Hypothalamus (tissue), 51 donors: Measurements from ENCODE around the gene SMYD4.

ENCODE experiments used
- DNase-seq, 51 donors: peaks; one replicate each; lab custom pipeline; 2025; lab: John Stamatoyannopoulos, UW

SMYD4 gene

GRCh38 chr17:1736348-1737281 is 93.1 kb downstream of the SMYD4 start:
- DNase-seq = peak in 2 of 51 donors; percentile 12 to 22

- DNase-seq = no peak
Observed at GRCh38 chr17:1735834-1736347, 93.8 kb downstream of the SMYD4 start.

- DNase-seq = no peak
Observed at GRCh38 chr17:1735418-1735817, 94.3 kb downstream of the SMYD4 start.

GRCh38 chr17:1733759-1734158 is 95.9 kb downstream of the SMYD4 start:
- DNase-seq = no peak

- no peak for DNase-seq
Observed at GRCh38 chr17:1732833-1733321, 96.8 kb downstream of the SMYD4 start.

- DNase-seq = no peak
Observed at GRCh38 chr17:1732241-1732832, 97.4 kb downstream of the SMYD4 start.

GRCh38 chr17:1731194-1731506 is 98.6 kb downstream of the SMYD4 start:
- no peak for DNase-seq

GRCh38 chr17:1730326-1731193 is 99.1 kb downstream of the SMYD4 start:
- DNase-seq = peak in 22 of 51 donors; percentile 11 to 61 (median 36)

GRCh38 chr17:1729966-1730325 is 99.8 kb downstream of the SMYD4 start:
- DNase-seq = no peak
